HT-29 (cell line): ENCODE results near the gene GADD45B. TPM values are rescaled to one million over a fixed set of nuclear protein-coding genes. Genes with fewer than 3 reads are reported as not detected.
"Not testable (repeated sequence)": the region's sequence is repeated elsewhere in the genome, so short reads cannot be mapped to it uniquely, and the experiment has no call there.

Experiments used
- DNase-seq: peaks from one replicate; pipeline ENCODE4 v3.0.0-alpha.2; 2015; ENCODE audit warnings: low spot score
- small RNA-seq: library from RNA; depleted of rRNA; stranded (forward); fragments of <200 nt; gene quantifications from one replicate; pipeline ENCODE3, GENCODE V24; 2014
- total RNA-seq: library from RNA; depleted of rRNA; stranded (reverse); fragments of >200 nt; shearing (Covaris generic); gene quantifications from 2 replicates; pipeline ENCODE4 v1.2.3, GENCODE V29; 2014; rRNA removed

The GADD45B gene
- total RNA-seq, 1 experiment from 2014 or later, result 15.2 TPM

GRCh38 chr19:2514981-2515518 is 39.1 kb downstream of the GADD45B start:
- no peak for DNase-seq

DNA sequence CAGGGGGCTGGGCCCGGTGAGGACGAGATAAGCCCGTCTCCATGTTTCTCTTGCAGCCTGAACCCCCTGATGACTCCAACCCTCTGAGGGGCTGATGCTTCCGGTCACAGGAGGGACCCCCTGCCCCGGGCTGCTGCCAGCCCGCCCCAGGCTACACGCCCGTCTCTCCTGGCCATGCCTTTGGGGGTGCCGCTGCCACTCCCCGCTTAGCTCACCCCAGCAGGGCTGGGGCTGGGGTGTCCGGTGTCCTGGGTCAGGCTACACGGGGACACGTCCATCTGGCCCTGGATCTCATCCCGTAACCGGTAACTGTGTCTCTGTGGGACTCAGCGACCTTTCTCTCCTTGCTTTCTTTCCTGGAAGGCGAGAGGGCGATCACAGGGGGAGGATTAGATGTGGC is 40.8 kb downstream of the GADD45B start:
- no peak for DNase-seq

DNA sequence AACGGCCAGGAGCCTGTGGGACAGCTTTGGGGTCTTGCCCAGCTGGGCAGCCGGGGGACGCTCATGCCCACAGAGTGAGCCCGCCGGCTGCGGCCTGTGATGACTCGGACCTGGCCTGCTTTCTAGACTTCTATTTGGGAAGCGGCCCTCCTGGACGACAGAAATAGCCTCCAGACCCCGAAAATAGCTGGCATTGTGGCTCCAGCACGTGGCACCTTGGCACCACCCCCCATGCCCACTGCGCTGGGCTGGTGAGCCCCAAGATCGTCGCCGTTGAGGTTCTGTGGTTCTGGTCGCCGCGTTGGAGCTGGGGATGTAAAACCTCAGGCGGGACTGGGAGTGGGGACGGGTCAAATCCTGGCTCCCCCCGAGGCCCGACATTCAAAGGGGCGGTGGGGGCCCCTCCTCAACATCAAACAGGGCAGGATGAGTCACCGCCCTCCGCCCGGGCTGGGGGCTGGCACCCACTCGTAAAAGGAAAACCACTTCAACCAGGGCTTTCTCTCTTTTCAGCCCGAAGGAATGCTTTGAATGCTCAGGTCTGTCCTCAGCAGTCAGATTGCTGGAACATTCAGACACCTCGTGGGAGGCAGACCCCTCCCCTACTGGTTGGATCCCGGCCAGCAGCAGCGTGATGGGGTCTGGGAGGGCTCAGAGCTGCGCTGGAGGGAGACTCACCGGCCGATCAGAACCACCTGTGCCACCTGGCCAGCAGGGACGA is 42.1 kb downstream of the GADD45B start:
- no peak for DNase-seq

- DNase-seq, result not testable (repeated sequence)
Measured at GRCh38 chr19:2518856-2519255, 42.9 kb downstream of the GADD45B start.

DNA sequence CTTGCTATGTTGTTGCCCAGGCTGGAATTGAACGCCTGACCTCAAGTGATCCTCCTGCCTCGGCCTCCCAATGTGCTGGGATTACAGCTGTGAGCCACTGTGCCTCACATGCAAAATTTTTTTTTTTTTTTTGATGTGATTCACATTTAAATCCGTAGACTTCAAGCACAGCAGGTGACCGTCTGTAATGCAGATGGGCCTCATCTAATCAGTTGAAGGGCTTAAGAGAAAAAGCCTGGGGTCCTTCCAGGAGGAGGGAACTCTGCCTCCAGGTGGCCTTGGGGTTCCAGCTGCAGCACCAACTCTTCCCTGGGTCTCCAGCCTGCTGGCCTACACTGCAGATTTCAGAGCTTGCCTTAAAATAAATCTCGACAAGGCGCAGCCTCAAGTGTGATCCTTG is 43.6 kb downstream of the GADD45B start:
- DNase-seq, result no peak

GRCh38 chr19:2523630-2524311 is 47.8 kb downstream of the GADD45B start:
- DNase-seq, result no peak

- DNase-seq, result no peak
Measured at GRCh38 chr19:2524361-2524839, 48.5 kb downstream of the GADD45B start.

DNA sequence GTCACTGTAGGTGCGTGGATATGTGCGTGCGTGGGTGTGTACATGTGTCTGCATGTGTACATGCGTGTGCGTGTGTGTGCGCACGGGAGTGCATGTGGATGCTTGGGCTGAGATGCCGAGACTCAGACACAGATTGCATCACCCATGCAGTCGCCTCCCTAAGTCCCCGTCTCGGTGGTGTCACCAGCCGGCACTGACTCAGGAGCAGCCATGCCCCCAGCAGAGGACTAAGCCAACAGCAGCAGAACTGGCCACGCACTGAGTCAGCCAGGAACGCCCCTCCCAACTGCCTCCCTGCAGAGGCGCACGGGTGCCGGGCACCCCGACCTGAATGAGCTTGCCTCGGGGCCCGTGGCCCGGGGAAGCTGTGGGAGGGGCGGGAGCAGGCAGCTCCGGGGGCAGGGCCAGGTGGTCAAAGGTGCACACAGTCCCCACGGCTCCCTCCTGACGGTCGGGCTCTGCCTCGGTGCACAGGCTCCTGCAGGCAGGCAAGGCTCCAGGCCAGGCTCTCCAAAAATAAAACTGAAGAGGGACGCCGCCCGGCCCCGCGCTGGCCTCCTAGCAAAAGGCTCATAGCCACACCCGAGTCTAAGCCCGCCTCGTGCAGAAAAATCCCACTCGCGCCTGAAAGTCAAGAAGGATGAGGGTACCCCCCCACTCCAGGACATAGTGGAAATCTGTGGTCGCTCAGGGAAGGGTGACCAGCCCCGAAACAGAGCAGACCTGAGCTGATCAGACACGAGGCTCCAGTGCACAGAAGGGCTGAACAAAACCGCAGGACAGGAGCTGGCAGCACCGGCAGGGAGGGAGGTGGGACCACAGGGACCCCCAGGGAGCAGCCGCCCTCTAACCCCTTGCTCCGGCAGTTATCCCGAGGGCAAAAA is 49.2 kb downstream of the GADD45B start:
- peak; percentile 33 for DNase-seq

DNA sequence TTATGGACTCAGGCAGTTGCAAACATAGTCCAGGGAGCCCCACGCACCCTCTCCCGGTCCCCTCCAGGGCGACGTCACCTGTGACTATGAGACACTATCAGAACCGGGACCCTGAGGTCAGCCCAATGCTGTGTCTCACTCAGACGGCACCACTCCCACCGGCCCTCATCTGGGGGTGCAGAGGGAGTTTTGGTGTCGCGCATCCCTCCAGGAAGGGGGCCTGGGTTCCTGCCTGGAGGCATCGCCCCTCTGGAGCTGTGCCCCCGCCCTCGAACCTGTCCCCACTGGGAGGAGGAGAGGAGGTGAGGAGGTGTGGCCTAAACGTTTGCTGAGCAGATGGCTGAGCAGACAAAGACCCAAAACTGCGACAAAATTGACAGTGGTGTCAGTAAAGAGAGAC is 51.2 kb downstream of the GADD45B start:
- no peak for DNase-seq

DNA sequence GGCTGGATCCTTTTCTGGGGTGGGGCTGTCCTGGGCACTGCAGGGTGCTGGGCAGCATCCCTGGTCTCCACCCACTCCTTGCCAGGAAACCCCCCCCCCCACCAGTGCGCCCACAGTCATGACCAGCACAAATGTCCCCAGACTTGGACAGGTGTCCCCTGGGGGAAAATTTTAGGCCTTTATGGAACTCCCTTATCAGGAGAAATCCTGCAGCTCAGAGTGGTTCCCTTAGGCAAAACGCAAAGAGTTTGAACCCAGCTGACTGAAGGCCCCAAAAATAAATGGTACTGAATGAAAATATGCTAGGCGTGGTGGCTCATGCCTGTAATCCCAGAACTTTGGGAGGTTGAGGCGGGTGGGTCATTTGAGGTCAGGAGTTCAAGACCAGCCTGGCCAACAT is 51.8 kb downstream of the GADD45B start:
- no peak for DNase-seq

Small RNA genes lying within 50 kb of the gene (small RNA-seq; reads per million reads assigned to genes)
- not detected for gene RNU6-993P

Other genes with a start within 250 kb of the GADD45B start
- 295 and 307 TPM in 2 replicates for gene PLEKHJ1, start 239.8 kb upstream of the GADD45B start, total RNA-seq
- gene SF3A2, start 239.3 kb upstream of the GADD45B start, total RNA-seq, result 80.5 and 102 TPM in 2 replicates
- gene AMH, start 226.8 kb upstream of the GADD45B start, total RNA-seq, result 17.3 and 19.9 TPM in 2 replicates
- gene JSRP1, start 219.7 kb upstream of the GADD45B start, total RNA-seq, result 0.34 and 0.38 TPM in 2 replicates
- not detected in 2 replicates for gene PEAK3, start 194.0 kb upstream of the GADD45B start, total RNA-seq
- 0.20 TPM in 1 of 2 replicates, not detected in the other for gene LINGO3, start 168.0 kb upstream of the GADD45B start, total RNA-seq
- 276 and 306 TPM in 2 replicates for gene LSM7, start 147.5 kb upstream of the GADD45B start, total RNA-seq
- 85.0 and 121 TPM in 2 replicates for gene SPPL2B, start 147.4 kb upstream of the GADD45B start, total RNA-seq
- gene TMPRSS9, start 115.9 kb upstream of the GADD45B start, total RNA-seq, result 0.31 TPM in 1 of 2 replicates, not detected in the other
- 154 and 163 TPM in 2 replicates for gene TIMM13, start 48.5 kb upstream of the GADD45B start, total RNA-seq
- 210 and 212 TPM in 2 replicates for gene LMNB2, start 19.2 kb upstream of the GADD45B start, total RNA-seq
- 0.03 and 0.23 TPM in 2 replicates for gene GNG7, start 226.6 kb downstream of the GADD45B start, total RNA-seq
- gene DIRAS1, start 245.2 kb downstream of the GADD45B start, total RNA-seq, result not detected in 2 replicates